ENCODE measurements around the gene TRNAU1AP. TPM values are rescaled to one million over a fixed set of nuclear protein-coding genes. Genes with fewer than 3 reads are reported as not detected.
A peak's percentile ranks its signal among the peaks of the same experiment; 100 is the strongest.

The TRNAU1AP gene
- total and polyA plus RNA-seq, 2 of the 13 experiments (the other 11 are each of a cell fraction or from before 2014, with no cell fraction given) = 29.0 to 42.9 TPM

DNA sequence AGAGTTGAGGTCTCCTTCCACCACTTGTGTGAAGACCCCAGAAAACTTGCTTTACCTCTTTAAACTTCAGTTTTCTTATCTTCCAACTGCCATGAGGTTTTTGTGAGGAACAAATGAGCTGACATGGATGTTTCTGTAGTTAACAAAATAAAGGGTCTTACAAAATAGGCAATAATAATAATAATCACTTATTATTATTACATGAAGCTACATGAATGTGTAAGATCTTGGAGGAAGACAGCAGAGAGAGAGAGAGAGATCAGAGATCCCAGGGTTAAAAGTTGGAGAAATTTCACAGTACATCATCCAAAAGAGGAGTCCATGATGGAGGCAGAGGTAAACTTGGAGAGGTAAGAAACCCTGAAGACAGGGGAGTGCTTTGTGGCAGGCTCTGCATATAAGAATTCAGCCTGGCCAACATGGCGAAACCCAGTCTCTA lies 36.3 kb upstream of the TRNAU1AP start:
- no peak overlapping the region for H3K9ac ChIP-seq (ENCODE audit: insufficient read depth, low read depth, low read length)
- H3K27me3 ChIP-seq (ENCODE audit: control insufficient read depth in 1 of 2, insufficient read depth in 2 of 2, low read length in 2 of 2) = no peaks in the 10 kb centered on the region
- 100% methylated on average over 1 of the region's 1 CpG for WGBS (ENCODE audit: low lambda C conversion rate)
- H3K9me3 ChIP-seq (ENCODE audit: low read length) = no peaks in the 10 kb centered on the region
- H2AFZ ChIP-seq (ENCODE audit: low read length) = no peak overlapping the region
- no peak overlapping the region for H3K4me2 ChIP-seq (ENCODE audit: low read depth, low read length)
- peak; percentile 0; the same call in 1 of the 3 replicates for ATAC-seq
- no peak for DNase-seq (ENCODE audit: low spot score)
- 0 out of 5 replicates have a peak, but pooled peaks cover 0 to 9% of the 10 kb centered on the region in 2 experiments for H3K36me3 ChIP-seq (replicated peaks in 1 of 2; ENCODE audit: control insufficient read depth in 1 of 2, insufficient read depth in 2 of 2, low read length in 2 of 2)
- no peak overlapping the region for H3K4me3 ChIP-seq (replicated peaks in 1 of 3; ENCODE audit: insufficient read depth in 1 of 3, low read depth in 2 of 3, low read length in 3 of 3)
- H3K79me2 ChIP-seq (ENCODE audit: insufficient read depth, low read length) = peaks cover 26% of the 10 kb centered on the region
- H3K27ac ChIP-seq (ENCODE audit: extremely low read length, insufficient read depth, low read length) = peak overlapping the region; percentile 91
- 0 out of 2 replicates have a peak, but pooled peaks have one; percentile 34 for TF ChIP-seq RARG (CRISPR knock-in tag; IDR thresholded peaks at IDR 0.05; ENCODE audit: low read depth)
- TF ChIP-seq, protein P1, sequence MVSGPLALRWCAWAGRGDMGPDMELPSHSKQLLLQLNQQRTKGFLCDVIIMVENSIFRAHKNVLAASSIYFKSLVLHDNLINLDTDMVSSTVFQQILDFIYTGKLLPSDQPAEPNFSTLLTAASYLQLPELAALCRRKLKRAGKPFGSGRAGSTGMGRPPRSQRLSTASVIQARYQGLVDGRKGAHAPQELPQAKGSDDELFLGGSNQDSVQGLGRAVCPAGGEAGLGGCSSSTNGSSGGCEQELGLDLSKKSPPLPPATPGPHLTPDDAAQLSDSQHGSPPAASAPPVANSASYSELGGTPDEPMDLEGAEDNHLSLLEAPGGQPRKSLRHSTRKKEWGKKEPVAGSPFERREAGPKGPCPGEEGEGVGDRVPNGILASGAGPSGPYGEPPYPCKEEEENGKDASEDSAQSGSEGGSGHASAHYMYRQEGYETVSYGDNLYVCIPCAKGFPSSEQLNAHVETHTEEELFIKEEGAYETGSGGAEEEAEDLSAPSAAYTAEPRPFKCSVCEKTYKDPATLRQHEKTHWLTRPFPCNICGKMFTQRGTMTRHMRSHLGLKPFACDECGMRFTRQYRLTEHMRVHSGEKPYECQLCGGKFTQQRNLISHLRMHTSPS (CRISPR knock-in tag; IDR thresholded peaks at IDR 0.05; ENCODE audit: low read depth) = no peak
- ChIA-PET POLR2A (interaction anchor here (1.0 to 1.3 kb wide), 3 partner anchors 11 to 86 kb away, joined by 3 read pairs; partner anchors contain the start of gene RCC1), CTCF (ENCODE audit: low intra/inter-chr PET ratio, low total read pairs) (no interaction called here)
- no TSS peak for BruUV-seq (replicated peaks)
- peaks cover 45% of the 10 kb centered on the region for H3K4me1 ChIP-seq (ENCODE audit: insufficient read depth, low read length)
- in situ Hi-C loops (cut with HindIII; ENCODE audit: extremely low pct_ligation_motif_present, low pct_unique_long_range_greater_than_20kb) = loop anchor here (5.0 kb wide), 1 partner anchor 86 kb away; no protein-coding TSS in a partner anchor
- no peak for FAIRE-seq
- intact Hi-C loops (cut with micrococcal nuclease; ENCODE audit: unreplicated experiment) = loop anchor here (5.0 to 10.0 kb wide), 2 partner anchors 136 to 358 kb away; no protein-coding TSS in a partner anchor
- H4K20me1 ChIP-seq (ENCODE audit: insufficient read depth, low read length) = peaks cover 45% of the 10 kb centered on the region

DNA sequence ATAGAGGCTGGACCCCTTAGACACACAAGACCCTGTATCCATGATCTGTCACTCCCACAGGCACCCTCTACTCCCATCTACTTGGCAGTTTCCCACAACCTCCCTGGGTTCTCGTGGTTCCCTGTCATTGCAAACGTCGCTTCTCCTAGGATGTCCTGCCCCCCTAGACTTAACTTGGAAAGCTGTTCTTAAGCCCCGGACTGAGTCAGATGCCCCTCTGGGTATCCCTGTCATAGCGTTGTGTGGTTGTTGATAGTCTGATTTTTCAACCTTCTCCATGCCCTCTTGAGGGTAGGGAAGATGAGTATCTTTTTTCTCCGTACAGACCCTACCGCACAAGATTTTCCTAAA lies 35.3 kb upstream of the TRNAU1AP start:
- no peak overlapping the region for H2AFZ ChIP-seq (ENCODE audit: low read length)
- no TSS peak for BruUV-seq (replicated peaks)
- FAIRE-seq = no peak
- TF ChIP-seq MEIS1 (CRISPR knock-in tag; IDR thresholded peaks at IDR 0.05; ENCODE audit: borderline replicate concordance) = no peak
- TF ChIP-seq, protein P2, sequence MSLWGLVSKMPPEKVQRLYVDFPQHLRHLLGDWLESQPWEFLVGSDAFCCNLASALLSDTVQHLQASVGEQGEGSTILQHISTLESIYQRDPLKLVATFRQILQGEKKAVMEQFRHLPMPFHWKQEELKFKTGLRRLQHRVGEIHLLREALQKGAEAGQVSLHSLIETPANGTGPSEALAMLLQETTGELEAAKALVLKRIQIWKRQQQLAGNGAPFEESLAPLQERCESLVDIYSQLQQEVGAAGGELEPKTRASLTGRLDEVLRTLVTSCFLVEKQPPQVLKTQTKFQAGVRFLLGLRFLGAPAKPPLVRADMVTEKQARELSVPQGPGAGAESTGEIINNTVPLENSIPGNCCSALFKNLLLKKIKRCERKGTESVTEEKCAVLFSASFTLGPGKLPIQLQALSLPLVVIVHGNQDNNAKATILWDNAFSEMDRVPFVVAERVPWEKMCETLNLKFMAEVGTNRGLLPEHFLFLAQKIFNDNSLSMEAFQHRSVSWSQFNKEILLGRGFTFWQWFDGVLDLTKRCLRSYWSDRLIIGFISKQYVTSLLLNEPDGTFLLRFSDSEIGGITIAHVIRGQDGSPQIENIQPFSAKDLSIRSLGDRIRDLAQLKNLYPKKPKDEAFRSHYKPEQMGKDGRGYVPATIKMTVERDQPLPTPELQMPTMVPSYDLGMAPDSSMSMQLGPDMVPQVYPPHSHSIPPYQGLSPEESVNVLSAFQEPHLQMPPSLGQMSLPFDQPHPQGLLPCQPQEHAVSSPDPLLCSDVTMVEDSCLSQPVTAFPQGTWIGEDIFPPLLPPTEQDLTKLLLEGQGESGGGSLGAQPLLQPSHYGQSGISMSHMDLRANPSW (CRISPR knock-in tag; IDR thresholded peaks at IDR 0.05; ENCODE audit: borderline replicate concordance) = 0 out of 2 replicates have a peak, but pooled peaks have one; percentile 33
- TF ChIP-seq, protein P3, sequence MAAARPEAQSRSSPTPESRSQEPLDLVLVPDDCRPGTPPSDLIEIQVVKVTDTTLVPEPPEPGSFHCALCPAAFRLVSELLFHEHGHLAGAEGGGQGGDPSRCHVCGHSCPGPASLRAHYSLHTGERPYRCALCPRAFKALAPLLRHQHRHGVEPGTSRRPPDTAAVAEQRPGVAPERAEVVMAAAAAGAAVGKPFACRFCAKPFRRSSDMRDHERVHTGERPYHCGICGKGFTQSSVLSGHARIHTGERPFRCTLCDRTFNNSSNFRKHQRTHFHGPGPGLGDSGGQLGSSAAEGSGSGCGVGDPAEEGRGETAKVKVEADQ (CRISPR knock-in tag; IDR thresholded peaks at IDR 0.05; ENCODE audit: borderline replicate concordance) = no peak
- TF ChIP-seq, protein P4, sequence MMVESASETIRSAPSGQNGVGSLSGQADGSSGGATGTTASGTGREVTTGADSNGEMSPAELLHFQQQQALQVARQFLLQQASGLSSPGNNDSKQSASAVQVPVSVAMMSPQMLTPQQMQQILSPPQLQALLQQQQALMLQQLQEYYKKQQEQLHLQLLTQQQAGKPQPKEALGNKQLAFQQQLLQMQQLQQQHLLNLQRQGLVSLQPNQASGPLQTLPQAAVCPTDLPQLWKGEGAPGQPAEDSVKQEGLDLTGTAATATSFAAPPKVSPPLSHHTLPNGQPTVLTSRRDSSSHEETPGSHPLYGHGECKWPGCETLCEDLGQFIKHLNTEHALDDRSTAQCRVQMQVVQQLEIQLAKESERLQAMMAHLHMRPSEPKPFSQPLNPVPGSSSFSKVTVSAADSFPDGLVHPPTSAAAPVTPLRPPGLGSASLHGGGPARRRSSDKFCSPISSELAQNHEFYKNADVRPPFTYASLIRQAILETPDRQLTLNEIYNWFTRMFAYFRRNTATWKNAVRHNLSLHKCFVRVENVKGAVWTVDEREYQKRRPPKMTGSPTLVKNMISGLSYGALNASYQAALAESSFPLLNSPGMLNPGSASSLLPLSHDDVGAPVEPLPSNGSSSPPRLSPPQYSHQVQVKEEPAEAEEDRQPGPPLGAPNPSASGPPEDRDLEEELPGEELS (CRISPR knock-in tag; IDR thresholded peaks at IDR 0.05) = 0 out of 2 replicates have a peak, but pooled peaks have one; percentile 4
- 0 out of 2 replicates have a peak, but pooled peaks have one; percentile 6 for TF ChIP-seq CCDC6 (CRISPR knock-in tag; IDR thresholded peaks at IDR 0.05)
- peak in 1 of 2 experiments; percentile 12; a peak in 1 of 4 replicates for TF ChIP-seq POLR2A (IDR thresholded peaks at IDR 0.05; ENCODE audit: insufficient read depth in 1 of 2, low read depth in 2 of 2, low read length in 2 of 2)

More for the DNA sequence above, 35.3 kb upstream of the TRNAU1AP start:
- intact Hi-C loops (cut with micrococcal nuclease; ENCODE audit: unreplicated experiment) (loop anchor here (5.0 to 10.0 kb wide), 2 partner anchors 135 to 357 kb away; no protein-coding TSS in a partner anchor), in situ Hi-C loops (cut with HindIII; ENCODE audit: extremely low pct_ligation_motif_present, low pct_unique_long_range_greater_than_20kb) (loop anchor here (5.0 kb wide), 1 partner anchor 85 kb away; no protein-coding TSS in a partner anchor)
- peak overlapping the region; percentile 66 to 85 (median 75); a peak in 5 of 6 replicates for H3K4me3 ChIP-seq (replicated peaks in 1 of 3; ENCODE audit: insufficient read depth in 1 of 3, low read depth in 2 of 3, low read length in 3 of 3)
- H3K9ac ChIP-seq (ENCODE audit: insufficient read depth, low read depth, low read length) = peak overlapping the region; percentile 90; the same call in 1 of the 2 replicates
- ATAC-seq (peak; percentile 16), DNase-seq (ENCODE audit: low spot score) (no peak)
- H3K4me1 ChIP-seq (ENCODE audit: insufficient read depth, low read length) = peaks cover 34% of the 10 kb centered on the region
- H3K27ac ChIP-seq (ENCODE audit: extremely low read length, insufficient read depth, low read length) = peak overlapping the region; percentile 91
- H3K27me3 ChIP-seq (ENCODE audit: control insufficient read depth in 1 of 2, insufficient read depth in 2 of 2, low read length in 2 of 2) = no peaks in the 10 kb centered on the region
- no peaks in the 10 kb centered on the region for H3K9me3 ChIP-seq (ENCODE audit: low read length)
- peaks cover 0 to 5% of the 10 kb centered on the region in 2 experiments; a peak in 1 of 5 replicates for H3K36me3 ChIP-seq (replicated peaks in 1 of 2; ENCODE audit: control insufficient read depth in 1 of 2, insufficient read depth in 2 of 2, low read length in 2 of 2)
- peak overlapping the region; percentile 97 for H3K4me2 ChIP-seq (ENCODE audit: low read depth, low read length)
- ChIA-PET POLR2A (interaction anchor here (0.9 to 2.0 kb wide), 4 partner anchors 36 to 85 kb away, joined by 3 to 7 read pairs (median 6); partner anchors contain the start of gene TRNAU1AP), CTCF (ENCODE audit: low intra/inter-chr PET ratio, low total read pairs) (interaction anchor here (1.7 kb wide), 2 partner anchors 83 to 86 kb away, joined by 7 to 27 read pairs; no protein-coding TSS in a partner anchor)
- peaks cover 36% of the 10 kb centered on the region for H3K79me2 ChIP-seq (ENCODE audit: insufficient read depth, low read length)
- WGBS (ENCODE audit: low lambda C conversion rate) = 33% methylated on average over 7 of the region's 7 CpGs
- peaks cover 34% of the 10 kb centered on the region for H4K20me1 ChIP-seq (ENCODE audit: insufficient read depth, low read length)
